Measurements from ENCODE around the gene CBR3.
"Not testable (repeated sequence)": the region's sequence is repeated elsewhere in the genome, so short reads cannot be mapped to it uniquely, and the experiment has no call there.

CBR3 gene

GRCh38 chr21:36096398-36097290 is 38.2 kb upstream of the CBR3 start:
- no CpG with 5 or more reads among the region's 1 CpG for WGBS (ENCODE audit: extremely low coverage, insufficient coverage, low lambda C conversion rate)
- Histone ChIP-seq H2BK15ac (replicated peaks; ENCODE audit: low read depth) (no peak overlapping the region), H3K27ac (ENCODE audit: low read depth, low read length) (peak overlapping the region; percentile 97), H4K8ac (ENCODE audit: low read depth, low read length) (peak overlapping the region; percentile 65), H3K79me2 (ENCODE audit: control insufficient read depth, insufficient read depth, low read length) (no peaks in the 10 kb centered on the region), H3K9ac (ENCODE audit: low read length) (no peak overlapping the region), H3K4ac (ENCODE audit: low read depth, low read length) (peak overlapping the region; percentile 16), H2BK120ac (ENCODE audit: low read depth, low read length) (peak overlapping the region; percentile 97), H3K27me3 (ENCODE audit: insufficient read depth, low read length, poor library complexity) (no peaks in the 10 kb centered on the region), H2BK5ac (ENCODE audit: low read length) (no peak overlapping the region), H3K36me3 (ENCODE audit: control insufficient read depth, insufficient read depth, low read length) (peaks cover 2% of the 10 kb centered on the region), H3K23ac (ENCODE audit: low read length) (no peak overlapping the region), H3K79me1 (ENCODE audit: low read length) (no peaks in the 10 kb centered on the region), H3K4me1 (ENCODE audit: control insufficient read depth, low read depth, low read length) (peaks cover under 1% of the 10 kb centered on the region), H4K5ac (ENCODE audit: low read length) (no peak overlapping the region), H3K18ac (ENCODE audit: low read length) (peak overlapping the region; percentile 97), H2AK5ac (ENCODE audit: low read length) (no peak overlapping the region), H3K4me3 (ENCODE audit: low read length) (no peak overlapping the region), H3K4me2 (ENCODE audit: low read length) (no peak overlapping the region), H3K56ac (ENCODE audit: low read length) (no peak overlapping the region)
- DNase-seq, result peak; percentile 87

GRCh38 chr21:36097427-36098181 is 37.3 kb upstream of the CBR3 start:
- H2BK15ac ChIP-seq (replicated peaks; ENCODE audit: low read depth), result peak overlapping the region; percentile 93
- peaks cover 2% of the 10 kb centered on the region for H3K36me3 ChIP-seq (ENCODE audit: control insufficient read depth, insufficient read depth, low read length)
- peak overlapping the region; percentile 43 for H2AK5ac ChIP-seq (ENCODE audit: low read length)
- WGBS (ENCODE audit: extremely low coverage, insufficient coverage, low lambda C conversion rate), result no CpG with 5 or more reads among the region's 8 CpGs
- peak overlapping the region; percentile 93 for H4K8ac ChIP-seq (ENCODE audit: low read depth, low read length)
- peak overlapping the region; percentile 95 for H3K18ac ChIP-seq (ENCODE audit: low read length)
- no peak overlapping the region for H3K4me2 ChIP-seq (ENCODE audit: low read length)
- no peaks in the 10 kb centered on the region for H3K79me1 ChIP-seq (ENCODE audit: low read length)
- H4K5ac ChIP-seq (ENCODE audit: low read length), result no peak overlapping the region
- H3K79me2 ChIP-seq (ENCODE audit: control insufficient read depth, insufficient read depth, low read length), result no peaks in the 10 kb centered on the region
- H3K27me3 ChIP-seq (ENCODE audit: insufficient read depth, low read length, poor library complexity), result no peaks in the 10 kb centered on the region
- no peak overlapping the region for H3K23ac ChIP-seq (ENCODE audit: low read length)
- H3K9ac ChIP-seq (ENCODE audit: low read length), result no peak overlapping the region
- peak overlapping the region; percentile 97 for H3K27ac ChIP-seq (ENCODE audit: low read depth, low read length)
- peak overlapping the region; percentile 97 for H2BK120ac ChIP-seq (ENCODE audit: low read depth, low read length)
- H3K4me3 ChIP-seq (ENCODE audit: low read length), result no peak overlapping the region
- peak overlapping the region; percentile 90 for H3K4ac ChIP-seq (ENCODE audit: low read depth, low read length)
- H3K4me1 ChIP-seq (ENCODE audit: control insufficient read depth, low read depth, low read length), result no peaks in the 10 kb centered on the region
- peak overlapping the region; percentile 49 for H3K56ac ChIP-seq (ENCODE audit: low read length)
- no peak for DNase-seq
- H2BK5ac ChIP-seq (ENCODE audit: low read length), result peak overlapping the region; percentile 97

GRCh38 chr21:36098182-36098532 is 36.7 kb upstream of the CBR3 start:
- Histone ChIP-seq H2AK5ac (ENCODE audit: low read length) (no peak overlapping the region), H3K4me3 (ENCODE audit: low read length) (no peak overlapping the region), H3K4me1 (ENCODE audit: control insufficient read depth, low read depth, low read length) (no peaks in the 10 kb centered on the region), H3K4ac (ENCODE audit: low read depth, low read length) (peak overlapping the region; percentile 90), H3K27ac (ENCODE audit: low read depth, low read length) (peak overlapping the region; percentile 97), H3K27me3 (ENCODE audit: insufficient read depth, low read length, poor library complexity) (no peaks in the 10 kb centered on the region), H3K23ac (ENCODE audit: low read length) (no peak overlapping the region), H3K9ac (ENCODE audit: low read length) (no peak overlapping the region), H3K56ac (ENCODE audit: low read length) (peak overlapping the region; percentile 12), H3K79me1 (ENCODE audit: low read length) (no peaks in the 10 kb centered on the region), H3K4me2 (ENCODE audit: low read length) (no peak overlapping the region), H2BK15ac (replicated peaks; ENCODE audit: low read depth) (peak overlapping the region; percentile 93), H4K8ac (ENCODE audit: low read depth, low read length) (peak overlapping the region; percentile 93), H3K18ac (ENCODE audit: low read length) (peak overlapping the region; percentile 95), H2BK5ac (ENCODE audit: low read length) (peak overlapping the region; percentile 97), H3K36me3 (ENCODE audit: control insufficient read depth, insufficient read depth, low read length) (peaks cover 2% of the 10 kb centered on the region), H3K79me2 (ENCODE audit: control insufficient read depth, insufficient read depth, low read length) (no peaks in the 10 kb centered on the region), H2BK120ac (ENCODE audit: low read depth, low read length) (peak overlapping the region; percentile 97), H4K5ac (ENCODE audit: low read length) (no peak overlapping the region)
- no CpG with 5 or more reads among the region's 2 CpGs for WGBS (ENCODE audit: extremely low coverage, insufficient coverage, low lambda C conversion rate)
- DNase-seq, result no peak

- Histone ChIP-seq H3K4ac (ENCODE audit: low read depth, low read length) (no peak overlapping the region), H3K27ac (ENCODE audit: low read depth, low read length) (peak overlapping the region; percentile 75), H3K79me1 (ENCODE audit: low read length) (no peaks in the 10 kb centered on the region), H3K9ac (ENCODE audit: low read length) (no peak overlapping the region), H3K23ac (ENCODE audit: low read length) (no peak overlapping the region), H2AK5ac (ENCODE audit: low read length) (peak overlapping the region; percentile 28), H3K4me3 (ENCODE audit: low read length) (no peak overlapping the region), H2BK15ac (replicated peaks; ENCODE audit: low read depth) (no peak overlapping the region), H3K4me2 (ENCODE audit: low read length) (no peak overlapping the region), H3K36me3 (ENCODE audit: control insufficient read depth, insufficient read depth, low read length) (no peaks in the 10 kb centered on the region), H3K56ac (ENCODE audit: low read length) (peak overlapping the region; percentile 64), H2BK120ac (ENCODE audit: low read depth, low read length) (peak overlapping the region; percentile 92), H3K27me3 (ENCODE audit: insufficient read depth, low read length, poor library complexity) (no peaks in the 10 kb centered on the region), H4K5ac (ENCODE audit: low read length) (no peak overlapping the region), H2BK5ac (ENCODE audit: low read length) (peak overlapping the region; percentile 84), H3K18ac (ENCODE audit: low read length) (peak overlapping the region; percentile 43), H3K4me1 (ENCODE audit: control insufficient read depth, low read depth, low read length) (no peaks in the 10 kb centered on the region), H3K79me2 (ENCODE audit: control insufficient read depth, insufficient read depth, low read length) (no peaks in the 10 kb centered on the region), H4K8ac (ENCODE audit: low read depth, low read length) (no peak overlapping the region)
- no CpG with 5 or more reads among the region's 3 CpGs for WGBS (ENCODE audit: extremely low coverage, insufficient coverage, low lambda C conversion rate)
- no peak for DNase-seq
Observed at GRCh38 chr21:36099000-36099399, 35.9 kb upstream of the CBR3 start.

- not testable (repeated sequence) for H3K36me3 ChIP-seq (ENCODE audit: control insufficient read depth, insufficient read depth, low read length); H3K56ac ChIP-seq (ENCODE audit: low read length); H2BK5ac ChIP-seq (ENCODE audit: low read length); H3K4me3 ChIP-seq (ENCODE audit: low read length); H3K27me3 ChIP-seq (ENCODE audit: insufficient read depth, low read length, poor library complexity); H3K4me1 ChIP-seq (ENCODE audit: control insufficient read depth, low read depth, low read length); H3K79me1 ChIP-seq (ENCODE audit: low read length); H3K18ac ChIP-seq (ENCODE audit: low read length); H4K8ac ChIP-seq (ENCODE audit: low read depth, low read length); H2BK120ac ChIP-seq (ENCODE audit: low read depth, low read length); H2AK5ac ChIP-seq (ENCODE audit: low read length); H3K23ac ChIP-seq (ENCODE audit: low read length); H3K9ac ChIP-seq (ENCODE audit: low read length); H2BK15ac ChIP-seq (replicated peaks; ENCODE audit: low read depth); H3K79me2 ChIP-seq (ENCODE audit: control insufficient read depth, insufficient read depth, low read length); H4K5ac ChIP-seq (ENCODE audit: low read length); H3K4me2 ChIP-seq (ENCODE audit: low read length)
- no CpG with 5 or more reads among the region's 13 CpGs for WGBS (ENCODE audit: extremely low coverage, insufficient coverage, low lambda C conversion rate)
- H3K27ac ChIP-seq (ENCODE audit: low read depth, low read length), result peak overlapping the region; percentile 44
- H3K4ac ChIP-seq (ENCODE audit: low read depth, low read length), result peak overlapping the region; percentile 55
- DNase-seq, result peak; percentile 69
Observed at GRCh38 chr21:36099695-36100211, 35.1 kb upstream of the CBR3 start.

Data from mesendoderm (in vitro differentiated cells).